GM23338 (cell line): ENCODE measurements around the gene C11orf71. TPM values are rescaled to one million over a fixed set of nuclear protein-coding genes. Genes with fewer than 3 reads are reported as not detected.
A peak's percentile ranks its signal among the peaks of the same experiment; 100 is the strongest.

Source experiments
- ATAC-seq: fragments of 200-7000 bp; cut with Tn5 transposase; 3 replicates; pipeline ENCODE4 v1.9.1; 2020
- DNase-seq: peaks from one replicate; pipeline ENCODE4 v3.0.0-alpha.2; 2015; ENCODE audit warnings: low spot score
- H2AFZ ChIP-seq: fragments of 200-600 bp; sonication (generic); 2 replicates; pipeline ENCODE4 v1.8.0; 2016; ENCODE audit warnings: antibody characterized with exemption, mild to moderate bottlenecking, moderate library complexity
- H3F3A ChIP-seq: fragments of 200-600 bp; sonication (generic); replicated peaks from 2 replicates; pipeline ENCODE4 v1.8.0; 2017; ENCODE audit warnings: antibody characterized with exemption, mixed run types, low read depth
- H3K27ac ChIP-seq: fragments of 200-600 bp; sonication (generic); 2 replicates; pipeline ENCODE4 v1.6.1; 2016; ENCODE audit warnings: low read depth
- H3K27me3 ChIP-seq: fragments of 200-600 bp; sonication (generic); 2 replicates; pipeline ENCODE4 v1.8.0; 2016; ENCODE audit warnings: mild to moderate bottlenecking, mixed run types, moderate library complexity; ENCODE audit not compliant: insufficient read depth
- H3K36me3 ChIP-seq: fragments of 200-600 bp; sonication (generic); 2 replicates; pipeline ENCODE4 v1.8.0; 2016; ENCODE audit warnings: mild to moderate bottlenecking; ENCODE audit not compliant: insufficient read depth
- H3K4me1 ChIP-seq: fragments of 200-600 bp; sonication (generic); 2 replicates; pipeline ENCODE4 v1.8.0; 2016; ENCODE audit warnings: mild to moderate bottlenecking, moderate library complexity; ENCODE audit not compliant: insufficient read depth
- H3K4me2 ChIP-seq: fragments of 200-600 bp; sonication (generic); 2 replicates; pipeline ENCODE4 v1.7.1; 2017; ENCODE audit warnings: mixed run types
- H3K4me3 ChIP-seq: fragments of 200-600 bp; sonication (generic); 2 replicates; pipeline ENCODE4 v1.6.1; 2016; ENCODE audit warnings: mixed run types
- H3K79me2 ChIP-seq: fragments of 200-600 bp; sonication (generic); replicated peaks from 2 replicates; pipeline ENCODE4 v1.8.0; 2017; ENCODE audit warnings: mild to moderate bottlenecking; ENCODE audit not compliant: insufficient read depth
- H3K9me2 ChIP-seq: fragments of 200-600 bp; sonication (generic); 2 replicates; pipeline ENCODE4 v1.8.0; 2017; ENCODE audit not compliant: insufficient read depth
- H4K20me1 ChIP-seq: fragments of 200-600 bp; sonication (generic); replicated peaks from 2 replicates; pipeline ENCODE4 v1.8.0; 2017; ENCODE audit warnings: mild to moderate bottlenecking; ENCODE audit not compliant: insufficient read depth
- H3K27ac Mint-ChIP-seq: 2 replicates; pipeline ENCODE4 v1.8.0; 2020; ENCODE audit warnings: inconsistent platforms, mild to moderate bottlenecking, moderate library complexity, mixed read lengths
- H3K27me3 Mint-ChIP-seq: 3 replicates; pipeline ENCODE4 v1.8.0; 2022; ENCODE audit warnings: low read depth, mild to moderate bottlenecking, moderate library complexity, mixed read lengths, inconsistent platforms; ENCODE audit not compliant: insufficient read depth, poor library complexity
- H3K36me3 Mint-ChIP-seq: 3 replicates; pipeline ENCODE4 v1.8.0; 2021; ENCODE audit warnings: low read depth, mild to moderate bottlenecking, inconsistent platforms, moderate library complexity, mixed read lengths
- H3K4me1 Mint-ChIP-seq: 3 replicates; pipeline ENCODE4 v1.8.0; 2020; ENCODE audit warnings: mild to moderate bottlenecking, inconsistent platforms, mixed read lengths
- H3K4me3 Mint-ChIP-seq: 3 replicates; pipeline ENCODE4 v1.8.0; 2021; ENCODE audit warnings: moderate library complexity, mild to moderate bottlenecking, inconsistent platforms, mixed read lengths
- H3K9me3 Mint-ChIP-seq: 3 replicates; pipeline ENCODE4 v1.8.0; 2020; ENCODE audit warnings: moderate library complexity, mild to moderate bottlenecking, inconsistent platforms, mixed read lengths
- CREB1 ChIP-seq: fragments of 250-450 bp; sonication (Bioruptor Pico); IDR thresholded peaks from 2 replicates; pipeline ENCODE4 v1.5.0; 2020; ENCODE audit warnings: low read depth, mild to moderate bottlenecking, moderate library complexity
- ETS1 ChIP-seq: IDR thresholded peaks from 2 replicates; pipeline ENCODE4 v1.6.1; 2016; ENCODE audit warnings: antibody characterized with exemption
- POLR2AphosphoS5 ChIP-seq: IDR thresholded peaks from 2 replicates; pipeline ENCODE4 v1.6.1; 2016; ENCODE audit warnings: antibody characterized with exemption, low read depth
- ZNF114 ChIP-seq: fragments of 250-450 bp; sonication (Bioruptor Pico); IDR thresholded peaks from 2 replicates; pipeline ENCODE4 v1.5.0; 2020; ENCODE audit warnings: mild to moderate bottlenecking, moderate library complexity
- ZNF331 ChIP-seq: fragments of 250-450 bp; sonication (Bioruptor Pico); IDR thresholded peaks from 2 replicates; pipeline ENCODE4 v1.5.0; 2020; ENCODE audit warnings: low read depth, mild to moderate bottlenecking, moderate library complexity
- long read RNA-seq: library from polyadenylated mRNA; unstranded; transcript quantifications from one replicate; pipeline ENCODE4 v2.0.0, GENCODE V29; 2020; ENCODE audit not compliant: unreplicated experiment
- polyA plus RNA-seq: library from polyadenylated mRNA; unstranded; fragments of >200 nt; fragmentation: Nextera tagmentation; extraction: Ambion mirVana; gene quantifications from 2 replicates; pipeline ENCODE4 v1.2.1, GENCODE V29; 2016
- total RNA-seq: library from RNA; depleted of rRNA; stranded (reverse); fragments of >200 nt; shearing (Covaris generic); gene quantifications from 2 replicates; pipeline ENCODE4 v1.2.3, GENCODE V29; 2014; rRNA removed

The C11orf71 gene
- 3.2 and 5.8 TPM in 2 replicates for total RNA-seq
- 6.9 and 8.7 TPM in 2 replicates for polyA plus RNA-seq
- long read RNA-seq, transcript C11orf71-202 (1 exons, 1,980 nt) = major isoform, 5 of 5 reads
- long read RNA-seq, partial matches to known transcripts = 0 of 5 reads
- long read RNA-seq, other reads (novel, unspliced or antisense) = 0 of 5 reads

- Histone ChIP-seq H3K79me2 (peaks cover 57% of the 10 kb centered on the region), H3K27ac (peak within 1 kb of the TSS; percentile 91), H3K4me2 (peak within 1 kb of the TSS; percentile 81), H3K4me1 (peaks cover 28% of the 10 kb centered on the region), H3K27me3 (no peaks in the 10 kb centered on the region), H3K36me3 (peaks cover 8% of the 10 kb centered on the region; the same call in 1 of the 2 replicates), H4K20me1 (0 out of 2 replicates have a peak, but pooled peaks cover 2% of the 10 kb centered on the region), H3F3A (no peaks in the 10 kb centered on the region), H3K4me3 (peak within 1 kb of the TSS; percentile 72), H3K9me2 (no peaks in the 10 kb centered on the region), H2AFZ (0 out of 2 replicates have a peak within 1 kb of the TSS, but pooled peaks have one; percentile 8)
- H3K4me1 Mint-ChIP-seq = peaks cover 40% of the 10 kb centered on the region
- peak within 1 kb of the TSS; percentile 95 for H3K4me3 Mint-ChIP-seq
- ATAC-seq = peak; percentile 80
- H3K9me3 Mint-ChIP-seq = no peaks in the 10 kb centered on the region
- DNase-seq = peak; percentile 95
- TF ChIP-seq ZNF331 = no peak
- TF ChIP-seq POLR2AphosphoS5 = peak; percentile 98
- TF ChIP-seq CREB1 (CRISPR knock-in tag) = peak; percentile 81
- peak; percentile 24; the same call in 1 of the 2 replicates for TF ChIP-seq ETS1
- no peak for TF ChIP-seq ZNF114 (CRISPR knock-in tag)
- H3K27ac Mint-ChIP-seq = peak within 1 kb of the TSS; percentile 100
- peaks cover 17% of the 10 kb centered on the region for H3K27me3 Mint-ChIP-seq
- peaks cover 28% of the 10 kb centered on the region for H3K36me3 Mint-ChIP-seq
Observed at GRCh38 chr11:114400216-114400914, at the start of gene C11orf71, which contains the start of gene RBM7. TSS of gene C11orf71 (minus strand) at chr11:114400511. CDS start at chr11:114400331, 180 bp downstream. TSS of gene RBM7 (plus strand) at chr11:114400666. CDS start at chr11:114400672, 6 bp downstream.

GRCh38 chr11:114449845-114450244 lies 49.5 kb upstream of the C11orf71 start:
- no peak for ATAC-seq
- no peaks in the 10 kb centered on the region for H3F3A ChIP-seq
- no peaks in the 10 kb centered on the region for H3K9me2 ChIP-seq
- no peaks in the 10 kb centered on the region for H3K27me3 ChIP-seq
- no peak overlapping the region for H3K27ac Mint-ChIP-seq
- H3K27ac ChIP-seq = no peak overlapping the region
- 0 out of 2 replicates have a peak, but pooled peaks cover 5% of the 10 kb centered on the region for H4K20me1 ChIP-seq
- H3K4me1 Mint-ChIP-seq = peaks cover 5% of the 10 kb centered on the region
- peaks cover 6% of the 10 kb centered on the region; the same call in 1 of the 2 replicates for H3K36me3 ChIP-seq
- no peak overlapping the region for H3K4me2 ChIP-seq
- H3K36me3 Mint-ChIP-seq = peaks cover 72% of the 10 kb centered on the region
- H3K9me3 Mint-ChIP-seq = no peaks in the 10 kb centered on the region
- TF ChIP-seq POLR2AphosphoS5 = no peak
- no peak for TF ChIP-seq CREB1 (CRISPR knock-in tag)
- H3K27me3 Mint-ChIP-seq = no peaks in the 10 kb centered on the region
- peaks cover 71% of the 10 kb centered on the region for H3K79me2 ChIP-seq
- no peak overlapping the region for H2AFZ ChIP-seq
- no peak overlapping the region for H3K4me3 Mint-ChIP-seq
- no peak for DNase-seq
- H3K4me1 ChIP-seq = 0 out of 2 replicates have a peak, but pooled peaks cover 8% of the 10 kb centered on the region
- H3K4me3 ChIP-seq = no peak overlapping the region
